NT2/D1 (cell line): ENCODE data around the gene EWSR1.

Experiments
- DNase-seq: peaks from one replicate; pipeline ENCODE4 v3.0.0-alpha.2; 2011; ENCODE audit warnings: low read depth, low spot score
- H3K27me3 ChIP-seq: 2 replicates; pipeline ENCODE4 v1.6.0; 2011; ENCODE audit warnings: mild to moderate bottlenecking; ENCODE audit not compliant: insufficient read length, insufficient read depth
- H3K36me3 ChIP-seq: 2 replicates; pipeline ENCODE4 v1.6.1; 2011; ENCODE audit warnings: mild to moderate bottlenecking, low read length, mixed read lengths; ENCODE audit not compliant: insufficient read depth, insufficient read length
- H3K4me1 ChIP-seq: 2 replicates; pipeline ENCODE4 v1.5.1; 2011; ENCODE audit not compliant: insufficient read depth, insufficient read length
- H3K4me3 ChIP-seq: 2 replicates; pipeline ENCODE4 v1.5.1; 2011; ENCODE audit warnings: low read depth; ENCODE audit not compliant: insufficient read length
- H3K9ac ChIP-seq: 2 replicates; pipeline ENCODE4 v1.6.0; 2011; ENCODE audit warnings: low read depth; ENCODE audit not compliant: insufficient read length
- H3K9me3 ChIP-seq: 2 replicates; pipeline ENCODE4 v1.5.1; 2011; ENCODE audit warnings: mild to moderate bottlenecking, low read length; ENCODE audit not compliant: insufficient read depth
- SUZ12 ChIP-seq: IDR thresholded peaks from 2 replicates; pipeline ENCODE4 v1.6.1; 2011; ENCODE audit not compliant: insufficient read length, insufficient read depth; ENCODE audit errors: extremely low read depth
- YY1 ChIP-seq: IDR thresholded peaks from 2 replicates; pipeline ENCODE4 v1.6.1; 2011; ENCODE audit not compliant: insufficient read length, insufficient read depth
- ZNF274 ChIP-seq: IDR thresholded peaks from 2 replicates; pipeline ENCODE4 v1.6.1; 2011; ENCODE audit warnings: mild to moderate bottlenecking, low read depth, low read length

The EWSR1 gene

GRCh38 chr22:29272624-29273023 lies 4.6 kb downstream of the EWSR1 start:
- Histone ChIP-seq H3K9me3 (no peaks in the 10 kb centered on the region), H3K27me3 (no peaks in the 10 kb centered on the region), H3K9ac (no peak overlapping the region), H3K4me1 (peaks cover 5% of the 10 kb centered on the region), H3K4me3 (no peak overlapping the region), H3K36me3 (peaks cover 87% of the 10 kb centered on the region)
- no peak for TF ChIP-seq SUZ12
- TF ChIP-seq ZNF274, result no peak
- TF ChIP-seq YY1, result no peak
- no peak for DNase-seq

DNA sequence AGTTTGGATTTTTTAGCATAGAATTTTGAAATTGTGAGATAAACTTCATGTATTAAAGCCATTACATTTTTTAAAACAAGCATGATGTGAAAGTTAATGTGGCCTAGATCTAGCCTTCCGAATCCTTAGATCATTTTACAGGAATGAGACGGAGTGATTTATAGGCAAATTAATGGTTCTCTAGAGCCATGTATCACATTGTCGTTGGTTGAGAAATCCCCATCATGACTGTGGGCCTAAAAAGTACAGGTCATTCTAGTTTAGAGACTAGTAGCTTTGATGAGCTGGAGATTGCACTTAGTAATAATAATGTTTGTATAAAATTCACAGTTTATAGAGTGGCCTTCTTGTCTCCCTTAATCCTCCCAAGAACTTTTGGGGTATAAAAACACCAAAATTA lies 7.1 kb downstream of the EWSR1 start:
- H3K9me3 ChIP-seq, result no peaks in the 10 kb centered on the region
- peaks cover 5% of the 10 kb centered on the region for H3K4me1 ChIP-seq
- DNase-seq, result no peak
- H3K36me3 ChIP-seq, result peaks cover 93% of the 10 kb centered on the region
- no peak for TF ChIP-seq YY1
- no peak for TF ChIP-seq ZNF274
- no peak for TF ChIP-seq SUZ12
- no peak overlapping the region for H3K4me3 ChIP-seq
- H3K9ac ChIP-seq, result no peak overlapping the region
- H3K27me3 ChIP-seq, result no peaks in the 10 kb centered on the region

DNA sequence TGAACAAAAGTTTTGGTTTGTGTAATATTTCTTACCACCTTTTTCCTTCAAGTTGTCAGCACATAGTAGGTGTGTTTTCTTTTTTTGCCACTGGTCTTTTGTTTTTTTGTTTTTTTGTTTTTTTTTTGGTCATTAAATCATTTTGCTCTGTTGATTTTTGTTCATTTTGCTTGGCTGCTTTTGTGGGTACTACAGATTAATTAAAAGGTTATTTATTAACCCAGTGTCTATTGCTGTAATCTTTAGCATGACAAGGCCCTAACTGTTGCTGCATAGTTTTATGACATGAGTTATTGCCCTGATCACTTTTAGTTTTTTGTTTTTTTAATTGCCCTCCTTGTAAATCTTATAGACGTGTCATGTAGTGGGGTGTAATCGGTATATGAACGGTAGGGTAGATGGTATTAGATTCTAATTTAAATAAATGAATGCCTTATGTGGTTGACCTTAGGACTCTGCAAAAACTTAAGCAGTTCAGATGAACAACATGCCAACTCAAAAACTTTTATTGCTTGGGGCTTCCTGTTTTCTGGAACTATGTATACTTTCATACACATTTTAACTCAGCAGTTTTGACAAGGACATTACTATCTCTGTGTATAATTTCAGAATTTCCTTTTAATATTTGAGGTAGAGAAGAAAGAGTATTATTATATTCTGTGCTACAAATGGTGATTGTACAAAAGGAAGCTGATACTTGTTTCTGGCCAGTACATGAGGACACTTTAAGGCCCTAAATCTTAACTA lies 7.9 kb downstream of the EWSR1 start:
- no peaks in the 10 kb centered on the region for H3K27me3 ChIP-seq
- no peak overlapping the region for H3K9ac ChIP-seq
- no peak for TF ChIP-seq SUZ12
- no peak for TF ChIP-seq ZNF274
- no peak for TF ChIP-seq YY1
- peaks cover 89% of the 10 kb centered on the region for H3K36me3 ChIP-seq
- H3K4me1 ChIP-seq, result peaks cover 5% of the 10 kb centered on the region
- no peaks in the 10 kb centered on the region for H3K9me3 ChIP-seq
- DNase-seq, result no peak
- H3K4me3 ChIP-seq, result no peak overlapping the region

GRCh38 chr22:29277927-29278326 lies 9.9 kb downstream of the EWSR1 start:
- peaks cover 5% of the 10 kb centered on the region for H3K4me1 ChIP-seq
- H3K27me3 ChIP-seq, result no peaks in the 10 kb centered on the region
- no peak overlapping the region for H3K4me3 ChIP-seq
- DNase-seq, result no peak
- peaks cover 80% of the 10 kb centered on the region for H3K36me3 ChIP-seq
- no peaks in the 10 kb centered on the region for H3K9me3 ChIP-seq
- TF ChIP-seq YY1, result no peak
- TF ChIP-seq SUZ12, result no peak
- no peak for TF ChIP-seq ZNF274
- no peak overlapping the region for H3K9ac ChIP-seq

DNA sequence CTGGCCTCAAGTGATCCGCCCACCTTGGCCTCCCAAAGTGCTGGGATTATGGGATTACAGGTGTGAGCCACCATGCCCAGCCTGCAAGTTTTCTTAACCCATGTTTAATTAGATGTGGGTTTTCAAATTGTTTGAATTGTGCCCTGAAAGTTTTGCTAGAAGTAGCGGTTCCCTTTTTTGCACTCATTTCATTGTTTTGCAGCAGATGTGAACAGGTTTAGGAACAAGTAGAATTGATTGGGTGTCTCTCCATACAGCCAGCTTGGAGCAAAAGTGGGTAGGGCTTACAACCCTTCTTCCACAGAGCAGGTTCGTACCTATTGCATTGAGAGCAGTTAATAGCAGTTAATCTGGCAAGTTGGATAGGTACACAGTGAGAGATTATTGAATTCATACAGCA lies 16.1 kb downstream of the EWSR1 start:
- Histone ChIP-seq H3K9ac (no peak overlapping the region), H3K36me3 (peaks cover 77% of the 10 kb centered on the region), H3K4me3 (no peak overlapping the region), H3K4me1 (no peaks in the 10 kb centered on the region), H3K9me3 (no peaks in the 10 kb centered on the region), H3K27me3 (no peaks in the 10 kb centered on the region)
- TF ChIP-seq ZNF274, result no peak
- TF ChIP-seq YY1, result no peak
- no peak for TF ChIP-seq SUZ12
- DNase-seq, result no peak

DNA sequence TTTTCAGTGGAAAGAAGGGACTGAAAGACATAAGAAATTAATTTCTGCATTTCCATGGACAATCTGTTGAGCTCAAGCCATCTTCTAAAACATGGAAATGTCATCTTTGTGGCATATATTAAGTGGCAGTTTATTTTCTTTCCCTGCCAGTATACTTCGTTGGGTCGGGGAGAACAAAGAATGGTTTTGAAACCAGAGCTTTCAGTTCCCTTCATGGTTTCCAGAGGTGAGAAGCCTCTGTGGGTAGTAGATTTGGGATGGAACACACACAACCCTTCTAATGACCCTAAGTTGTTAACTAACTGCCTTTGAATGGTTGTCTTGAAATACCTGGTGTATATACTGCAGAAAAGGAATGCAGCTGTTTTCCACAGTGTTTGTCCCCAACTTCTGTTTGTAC lies 20.8 kb downstream of the EWSR1 start:
- DNase-seq, result no peak
- peaks cover 94% of the 10 kb centered on the region for H3K36me3 ChIP-seq
- no peaks in the 10 kb centered on the region for H3K4me1 ChIP-seq
- no peak overlapping the region for H3K9ac ChIP-seq
- no peaks in the 10 kb centered on the region for H3K9me3 ChIP-seq
- TF ChIP-seq YY1, result no peak
- no peak for TF ChIP-seq SUZ12
- TF ChIP-seq ZNF274, result no peak
- no peaks in the 10 kb centered on the region for H3K27me3 ChIP-seq
- no peak overlapping the region for H3K4me3 ChIP-seq

DNA sequence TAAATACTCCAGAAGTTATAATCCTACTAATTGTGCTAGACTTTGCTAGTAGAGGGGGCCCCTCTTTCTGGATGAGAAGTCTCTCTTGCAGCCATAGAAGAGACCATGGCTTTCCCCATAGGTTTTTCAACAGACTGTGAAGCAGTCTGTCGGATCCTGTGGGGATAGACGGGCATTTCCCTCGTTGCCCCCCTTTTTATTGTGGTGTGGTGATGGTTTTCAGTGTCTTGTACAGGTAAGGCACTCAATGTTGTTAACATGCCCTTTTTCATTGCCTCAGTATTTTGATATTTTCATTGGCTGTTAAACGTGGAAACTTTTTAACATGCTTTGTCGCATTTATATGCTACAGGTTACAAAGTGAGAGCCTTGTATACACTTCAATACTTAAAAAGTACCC lies 22.0 kb downstream of the EWSR1 start:
- DNase-seq, result no peak
- Histone ChIP-seq H3K9ac (no peak overlapping the region), H3K9me3 (no peaks in the 10 kb centered on the region), H3K4me3 (no peak overlapping the region), H3K27me3 (no peaks in the 10 kb centered on the region), H3K36me3 (peaks cover 92% of the 10 kb centered on the region), H3K4me1 (no peaks in the 10 kb centered on the region)
- TF ChIP-seq ZNF274 (no peak), YY1 (no peak), SUZ12 (no peak)

DNA sequence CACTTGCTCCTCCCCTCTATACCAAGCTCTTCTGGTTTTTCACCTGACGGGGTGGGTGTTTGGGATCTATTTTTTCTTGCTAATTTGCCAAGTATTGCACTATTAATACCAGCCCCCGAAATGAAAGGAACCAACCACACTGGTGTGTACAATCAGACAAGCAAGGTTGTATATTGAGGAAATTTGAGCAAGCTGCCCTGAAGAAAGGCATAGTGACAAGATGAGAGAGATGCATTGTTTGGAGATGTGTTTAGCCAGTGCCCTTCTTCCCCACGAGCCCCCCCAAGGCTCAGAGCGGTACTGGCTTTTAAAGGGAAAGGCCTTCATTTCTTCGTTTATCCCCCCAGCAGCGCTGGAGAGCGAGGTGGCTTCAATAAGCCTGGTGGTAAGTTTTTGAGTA lies 23.1 kb downstream of the EWSR1 start:
- H3K27me3 ChIP-seq, result no peaks in the 10 kb centered on the region
- no peak for DNase-seq
- TF ChIP-seq YY1 (no peak), SUZ12 (no peak), ZNF274 (no peak)
- H3K36me3 ChIP-seq, result peaks cover 94% of the 10 kb centered on the region
- H3K9ac ChIP-seq, result no peak overlapping the region
- H3K4me3 ChIP-seq, result no peak overlapping the region
- no peaks in the 10 kb centered on the region for H3K9me3 ChIP-seq
- H3K4me1 ChIP-seq, result no peaks in the 10 kb centered on the region
